Stimulated activated CD8-positive, alpha-beta memory T cell treated with anti-CD3 and anti-CD28 coated beads, Interleukin-15, amount 100 ng/mL, for 48 hours (primary cell): ENCODE results near the gene FMNL1.

ENCODE experiments used
- DNase-seq, 2 donors: peaks; one replicate each; pipeline ENCODE4 v3.0.0-alpha.2; 2020; ENCODE audit warnings: low read depth in 2 of 2

The FMNL1 gene

GRCh38 chr17:45282683-45283644 lies 61.3 kb downstream of the FMNL1 start:
- no peak for DNase-seq

- DNase-seq, result no peak
Measured at GRCh38 chr17:45283711-45284110, 62.0 kb downstream of the FMNL1 start.

- DNase-seq, result no peak
Measured at GRCh38 chr17:45284176-45285140, 62.8 kb downstream of the FMNL1 start.

GRCh38 chr17:45286286-45286685 lies 64.6 kb downstream of the FMNL1 start:
- DNase-seq, result no peak

- no peak for DNase-seq
Measured at GRCh38 chr17:45287526-45288500, 66.1 kb downstream of the FMNL1 start.

GRCh38 chr17:45288825-45289224 lies 67.1 kb downstream of the FMNL1 start:
- no peak for DNase-seq

- DNase-seq, result no peak
Measured at GRCh38 chr17:45289301-45290268, 67.9 kb downstream of the FMNL1 start.

- DNase-seq, result no peak
Measured at GRCh38 chr17:45290269-45290765, 68.6 kb downstream of the FMNL1 start.

- no peak for DNase-seq
Measured at GRCh38 chr17:45291171-45291805, 69.6 kb downstream of the FMNL1 start.

GRCh38 chr17:45292696-45293412 lies 71.2 kb downstream of the FMNL1 start:
- no peak for DNase-seq

- no peak for DNase-seq
Measured at GRCh38 chr17:45293413-45294211, 71.9 kb downstream of the FMNL1 start.

- DNase-seq, result no peak
Measured at GRCh38 chr17:45294506-45294905, 72.8 kb downstream of the FMNL1 start.

- DNase-seq, result no peak
Measured at GRCh38 chr17:45296003-45296832, 74.5 kb downstream of the FMNL1 start.

GRCh38 chr17:45296833-45297124 lies 75.1 kb downstream of the FMNL1 start:
- no peak for DNase-seq
